Coronary artery (tissue), 2 donors: ENCODE data around the gene BMP5.

ENCODE experiments used
- DNase-seq: peaks from one replicate; pipeline ENCODE4 v3.0.0-alpha.2; 2017; ENCODE audit warnings: low spot score
- H3K27ac ChIP-seq, 2 donors: fragments of 200-600 bp; sonication (generic); one replicate each; pipeline ENCODE4 v1.5.1; 2016 to 2019
- H3K4me3 ChIP-seq: fragments of 200-600 bp; sonication (generic); 2 replicates; pipeline ENCODE4 v1.5.1; 2016; ENCODE audit warnings: mild to moderate bottlenecking, moderate library complexity
- TF ChIP-seq, protein P1 (sequence below): fragments of 200-600 bp; sonication (generic); IDR thresholded peaks from one replicate; pipeline ENCODE4 v1.5.1; 2019; ENCODE audit warnings: antibody characterized with exemption

BMP5 gene

GRCh38 chr6:55818482-55818881 is 56.9 kb downstream of the BMP5 start:
- H3K27ac ChIP-seq: no peak overlapping the region
- TF ChIP-seq, protein P1, sequence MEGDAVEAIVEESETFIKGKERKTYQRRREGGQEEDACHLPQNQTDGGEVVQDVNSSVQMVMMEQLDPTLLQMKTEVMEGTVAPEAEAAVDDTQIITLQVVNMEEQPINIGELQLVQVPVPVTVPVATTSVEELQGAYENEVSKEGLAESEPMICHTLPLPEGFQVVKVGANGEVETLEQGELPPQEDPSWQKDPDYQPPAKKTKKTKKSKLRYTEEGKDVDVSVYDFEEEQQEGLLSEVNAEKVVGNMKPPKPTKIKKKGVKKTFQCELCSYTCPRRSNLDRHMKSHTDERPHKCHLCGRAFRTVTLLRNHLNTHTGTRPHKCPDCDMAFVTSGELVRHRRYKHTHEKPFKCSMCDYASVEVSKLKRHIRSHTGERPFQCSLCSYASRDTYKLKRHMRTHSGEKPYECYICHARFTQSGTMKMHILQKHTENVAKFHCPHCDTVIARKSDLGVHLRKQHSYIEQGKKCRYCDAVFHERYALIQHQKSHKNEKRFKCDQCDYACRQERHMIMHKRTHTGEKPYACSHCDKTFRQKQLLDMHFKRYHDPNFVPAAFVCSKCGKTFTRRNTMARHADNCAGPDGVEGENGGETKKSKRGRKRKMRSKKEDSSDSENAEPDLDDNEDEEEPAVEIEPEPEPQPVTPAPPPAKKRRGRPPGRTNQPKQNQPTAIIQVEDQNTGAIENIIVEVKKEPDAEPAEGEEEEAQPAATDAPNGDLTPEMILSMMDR: no peak
- DNase-seq: no peak

GRCh38 chr6:55812509-55812908 is 62.9 kb downstream of the BMP5 start:
- Histone ChIP-seq H3K4me3 (no peak overlapping the region), H3K27ac (no peak overlapping the region)
- no peak for DNase-seq
- TF ChIP-seq, protein P1: no peak

More at GRCh38 chr6:55818482-55818881, 56.9 kb downstream of the BMP5 start:
- H3K4me3 ChIP-seq: no peak overlapping the region

DNA sequence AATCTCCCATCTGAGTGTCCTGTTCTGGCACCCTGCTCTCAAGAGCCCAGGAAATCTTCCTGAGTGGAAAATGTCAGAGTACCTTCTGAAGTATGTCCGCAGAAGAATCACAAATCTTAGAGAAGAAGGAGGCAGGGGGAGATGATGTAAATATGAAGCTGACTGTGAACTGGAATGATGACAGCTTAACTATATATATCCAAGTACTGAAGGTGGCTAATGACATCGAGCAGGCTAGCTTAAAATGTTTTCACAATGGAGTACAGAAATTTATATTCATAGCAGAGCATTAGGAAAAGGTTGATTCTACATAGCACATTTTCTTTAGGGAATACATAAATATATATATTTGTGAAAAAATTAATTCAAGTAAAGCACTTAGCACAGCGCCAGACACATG is 64.3 kb downstream of the BMP5 start:
- Histone ChIP-seq H3K27ac (no peak overlapping the region), H3K4me3 (no peak overlapping the region)
- TF ChIP-seq, protein P1: no peak
- DNase-seq: no peak

DNA sequence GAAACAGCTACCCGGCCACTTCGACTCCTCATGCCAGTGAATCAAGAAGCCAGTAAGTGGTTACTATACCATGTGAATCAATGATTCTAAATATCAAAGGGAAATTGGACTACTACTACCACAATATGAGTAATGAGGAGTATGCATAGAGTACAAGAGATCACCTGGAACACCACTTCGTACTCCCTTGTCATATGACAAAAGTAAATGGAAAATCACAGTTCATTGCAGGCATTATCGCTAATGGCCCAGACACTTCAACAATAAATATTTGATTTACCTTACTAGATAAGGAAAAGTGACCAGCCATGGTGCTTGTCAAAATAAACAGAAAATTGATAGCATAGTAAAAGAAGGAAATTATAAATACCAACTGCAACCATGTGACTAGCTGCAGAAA is 73.1 kb downstream of the BMP5 start:
- no peak for DNase-seq
- TF ChIP-seq, protein P1: no peak
- H3K27ac ChIP-seq: no peak overlapping the region
- H3K4me3 ChIP-seq: no peak overlapping the region

DNA sequence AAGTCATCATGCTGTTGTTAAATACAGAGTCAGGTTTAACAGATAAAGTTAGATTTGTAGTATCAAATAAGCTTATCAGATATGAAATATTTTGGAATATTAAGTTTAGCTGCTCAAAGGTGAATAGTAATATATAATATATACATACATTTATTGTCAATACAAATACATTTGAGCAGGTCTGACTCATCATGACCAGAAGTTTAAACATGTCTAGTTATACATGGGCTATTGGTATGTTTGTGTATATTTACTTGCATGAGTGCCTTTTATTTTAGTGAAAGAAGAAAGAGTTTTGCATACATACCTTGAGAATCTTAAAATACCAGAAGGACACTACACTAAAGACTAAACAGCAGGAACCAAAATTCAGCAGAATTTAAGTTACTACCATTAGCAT is 76.8 kb downstream of the BMP5 start:
- Histone ChIP-seq H3K27ac (no peak overlapping the region), H3K4me3 (no peak overlapping the region)
- DNase-seq: no peak
- TF ChIP-seq, protein P1: no peak

DNA sequence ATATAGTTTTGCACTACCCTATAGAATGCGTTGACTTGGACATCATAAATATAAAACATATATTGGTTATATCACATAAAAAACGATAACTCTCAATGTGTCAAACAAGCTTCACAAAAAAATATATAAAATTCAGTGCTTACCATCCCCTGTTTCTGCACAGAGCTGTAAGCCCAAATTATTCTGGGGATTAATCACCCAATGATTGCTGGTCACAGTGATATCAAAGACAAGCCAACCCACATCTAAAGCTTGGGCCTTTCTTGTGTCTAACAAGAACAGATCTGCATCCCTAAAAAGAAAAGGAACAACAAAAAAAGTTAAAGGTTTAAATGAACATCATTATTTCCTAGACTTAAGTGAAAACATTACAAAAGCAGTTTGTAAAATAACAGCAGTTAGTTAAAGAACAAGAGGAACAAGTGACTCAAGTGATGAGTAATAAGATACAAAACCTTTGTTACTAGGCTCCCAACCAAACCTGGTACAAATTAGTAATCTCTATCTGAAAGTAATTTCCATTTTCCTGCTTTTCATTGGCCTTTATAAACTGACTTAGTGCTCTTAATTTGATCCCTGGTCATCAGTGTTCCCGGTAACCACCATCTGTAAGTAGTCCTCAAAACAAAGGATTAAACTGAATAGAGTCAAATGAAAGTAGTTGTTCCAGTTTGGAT is 81.1 kb downstream of the BMP5 start:
- TF ChIP-seq, protein P1: no peak
- Histone ChIP-seq H3K4me3 (no peak overlapping the region), H3K27ac (no peak overlapping the region)
- no peak for DNase-seq

GRCh38 chr6:55785273-55785672 is 90.1 kb downstream of the BMP5 start:
- TF ChIP-seq, protein P1: no peak
- Histone ChIP-seq H3K4me3 (no peak overlapping the region), H3K27ac (no peak overlapping the region)
- DNase-seq: no peak
